HUES64 (cell line): Measurements from ENCODE around the gene RGL4.
A peak's percentile ranks its signal among the peaks of the same experiment; 100 is the strongest.

Experiments used
- H3K27ac ChIP-seq: 2 replicates; pipeline ENCODE4 v1.7.0; 2013; ENCODE audit warnings: low read depth, low read length, inconsistent platforms
- H3K27me3 ChIP-seq: 2 replicates; pipeline ENCODE4 v1.6.1; 2013; ENCODE audit warnings: mild to moderate bottlenecking, low read length; ENCODE audit not compliant: insufficient read depth
- H3K36me3 ChIP-seq: 2 replicates; pipeline ENCODE4 v1.6.1; 2013; ENCODE audit warnings: mild to moderate bottlenecking, low read length; ENCODE audit not compliant: insufficient read depth
- H3K4me1 ChIP-seq: 2 replicates; pipeline ENCODE4 v1.6.1; 2013; ENCODE audit warnings: mild to moderate bottlenecking, low read length, moderate library complexity; ENCODE audit not compliant: insufficient read depth
- H3K4me3 ChIP-seq: 2 replicates; pipeline ENCODE4 v1.5.1; 2013; ENCODE audit warnings: mild to moderate bottlenecking, low read length, moderate library complexity
- H3K9ac ChIP-seq: 2 replicates; pipeline ENCODE4 v1.6.1; 2013; ENCODE audit warnings: mild to moderate bottlenecking, low read depth, low read length
- H3K9me3 ChIP-seq: 2 replicates; pipeline ENCODE4 v1.6.1; 2013; ENCODE audit warnings: low read depth, low read length; ENCODE audit not compliant: insufficient read depth
- WGBS: fragments of 150-250, 120-280 bp; methylation state at CpG from one replicate; pipeline ENCODE4 v1.1.7; 2013; ENCODE audit warnings: missing lambda C conversion rate; 5-methylcytosine and 5-hydroxymethylcytosine counted together

RGL4 gene

GRCh38 chr22:23704829-23705228, 14.0 kb downstream of the RGL4 start:
- Histone ChIP-seq H3K27ac (no peak overlapping the region), H3K9me3 (no peaks in the 10 kb centered on the region), H3K4me3 (no peak overlapping the region), H3K9ac (no peak overlapping the region), H3K27me3 (no peaks in the 10 kb centered on the region), H3K4me1 (no peaks in the 10 kb centered on the region), H3K36me3 (peaks cover 93% of the 10 kb centered on the region)
- 96% methylated on average over 3 of the region's 3 CpGs for WGBS

- Histone ChIP-seq H3K9ac (no peak overlapping the region), H3K4me3 (no peak overlapping the region), H3K27ac (no peak overlapping the region), H3K4me1 (no peaks in the 10 kb centered on the region), H3K9me3 (no peaks in the 10 kb centered on the region), H3K36me3 (peaks cover 93% of the 10 kb centered on the region), H3K27me3 (no peaks in the 10 kb centered on the region)
- WGBS = 97% methylated on average over 3 of the region's 3 CpGs
Observed at GRCh38 chr22:23705358-23705757, 14.5 kb downstream of the RGL4 start.

GRCh38 chr22:23708270-23708669, 17.5 kb downstream of the RGL4 start:
- H3K4me3 ChIP-seq = no peak overlapping the region
- H3K36me3 ChIP-seq = peaks cover 96% of the 10 kb centered on the region
- H3K9me3 ChIP-seq = no peaks in the 10 kb centered on the region
- no peak overlapping the region for H3K27ac ChIP-seq
- H3K9ac ChIP-seq = no peak overlapping the region
- no peaks in the 10 kb centered on the region for H3K27me3 ChIP-seq
- WGBS = 100% methylated on average over 1 of the region's 1 CpG
- H3K4me1 ChIP-seq = no peaks in the 10 kb centered on the region

GRCh38 chr22:23709107-23709506, 18.3 kb downstream of the RGL4 start:
- 90% methylated on average over 2 of the region's 2 CpGs for WGBS
- Histone ChIP-seq H3K4me3 (no peak overlapping the region), H3K36me3 (peaks cover 96% of the 10 kb centered on the region)

GRCh38 chr22:23712256-23712655, 21.4 kb downstream of the RGL4 start:
- H3K27ac ChIP-seq = no peak overlapping the region
- peaks cover 72% of the 10 kb centered on the region for H3K36me3 ChIP-seq

More at GRCh38 chr22:23709107-23709506, 18.3 kb downstream of the RGL4 start:
- Histone ChIP-seq H3K27me3 (no peaks in the 10 kb centered on the region), H3K9me3 (no peaks in the 10 kb centered on the region), H3K9ac (no peak overlapping the region), H3K4me1 (no peaks in the 10 kb centered on the region), H3K27ac (no peak overlapping the region)

GRCh38 chr22:23713696-23714595, 23.1 kb downstream of the RGL4 start:
- Histone ChIP-seq H3K27ac (no peak overlapping the region), H3K36me3 (peaks cover 57% of the 10 kb centered on the region), H3K4me1 (no peaks in the 10 kb centered on the region), H3K9me3 (no peaks in the 10 kb centered on the region), H3K9ac (no peak overlapping the region), H3K4me3 (no peak overlapping the region), H3K27me3 (no peaks in the 10 kb centered on the region)
- 95% methylated on average over 28 of the region's 28 CpGs for WGBS

More at GRCh38 chr22:23712256-23712655, 21.4 kb downstream of the RGL4 start:
- Histone ChIP-seq H3K9ac (no peak overlapping the region), H3K27me3 (no peaks in the 10 kb centered on the region), H3K4me3 (no peak overlapping the region), H3K4me1 (no peaks in the 10 kb centered on the region), H3K9me3 (no peaks in the 10 kb centered on the region)
- WGBS = 95% methylated on average over 12 of the region's 12 CpGs

GRCh38 chr22:23714596-23715578, 24.1 kb downstream of the RGL4 start:
- H3K9me3 ChIP-seq = no peaks in the 10 kb centered on the region
- no peaks in the 10 kb centered on the region for H3K27me3 ChIP-seq
- no peak overlapping the region for H3K9ac ChIP-seq
- no peak overlapping the region for H3K27ac ChIP-seq
- no peak overlapping the region for H3K4me3 ChIP-seq
- H3K36me3 ChIP-seq = peaks cover 48% of the 10 kb centered on the region
- 94% methylated on average over 22 of the region's 23 CpGs for WGBS
- no peaks in the 10 kb centered on the region for H3K4me1 ChIP-seq

- Histone ChIP-seq H3K36me3 (peaks cover 38% of the 10 kb centered on the region), H3K4me1 (no peaks in the 10 kb centered on the region), H3K27ac (no peak overlapping the region), H3K27me3 (no peaks in the 10 kb centered on the region), H3K9ac (no peak overlapping the region), H3K4me3 (peak overlapping the region; percentile 90), H3K9me3 (no peaks in the 10 kb centered on the region)
- WGBS = 92% methylated on average over 18 of the region's 18 CpGs
Observed at GRCh38 chr22:23715806-23716375, 25.1 kb downstream of the RGL4 start.

- 5% methylated on average over 84 of the region's 84 CpGs for WGBS
- Histone ChIP-seq H3K36me3 (peaks cover 26% of the 10 kb centered on the region), H3K27ac (peak overlapping the region; percentile 73)
Observed at GRCh38 chr22:23716811-23717801, 26.3 kb downstream of the RGL4 start.

More at GRCh38 chr22:23716811-23717801, 26.3 kb downstream of the RGL4 start:
- Histone ChIP-seq H3K9me3 (no peaks in the 10 kb centered on the region), H3K27me3 (no peaks in the 10 kb centered on the region), H3K9ac (peak overlapping the region; percentile 87), H3K4me1 (no peaks in the 10 kb centered on the region), H3K4me3 (peak overlapping the region; percentile 90)
